ENCODE measurements around the gene HARBI1.
A peak's percentile ranks its signal among the peaks of the same experiment; 100 is the strongest.

Gene HARBI1

GRCh38 chr11:46617134-46617971 lies at the start of gene HARBI1, which contains the start of gene ATG13:
Gene HARBI1, minus strand, starts transcription at chr11:46617227. Its CDS starts 990 bp downstream, at chr11:46616237.
Gene ATG13, plus strand, starts transcription at chr11:46617553. Its CDS starts 26,739 bp downstream, at chr11:46644292.
- TF ChIP-seq POLR2AphosphoS5 (IDR thresholded peaks at IDR 0.05; ENCODE audit: borderline replicate concordance, low read depth, low read length) (peak; percentile 73; the same call in 1 of the 2 replicates), FOXP2 (optimal IDR thresholded peaks at IDR 0.05; ENCODE audit: control extremely low read depth, extremely low read length, insufficient read depth) (no peak)
- no peaks in the 10 kb centered on the region for H3K36me3 ChIP-seq (ENCODE audit: insufficient read depth, low read length)
- peak within 1 kb of the TSS; percentile 99 for H3K9ac ChIP-seq (ENCODE audit: insufficient read length)
- peak within 1 kb of the TSS; percentile 98 for H3K27ac ChIP-seq
- DNase-seq (ENCODE audit: low read depth, low spot score) = peak; percentile 65
- H3K9me3 ChIP-seq (ENCODE audit: low read depth, low read length) = no peaks in the 10 kb centered on the region
- peak within 1 kb of the TSS; percentile 99 for H3K4me3 ChIP-seq

- H3K9me3 ChIP-seq (ENCODE audit: low read depth, low read length) = no peaks in the 10 kb centered on the region
- no peak overlapping the region for H3K4me3 ChIP-seq
- H3K36me3 ChIP-seq (ENCODE audit: insufficient read depth, low read length) = peaks cover 58% of the 10 kb centered on the region
- no peak overlapping the region for H3K9ac ChIP-seq (ENCODE audit: insufficient read length)
- DNase-seq (ENCODE audit: low read depth, low spot score) = no peak
- peak overlapping the region; percentile 26; the same call in 1 of the 2 replicates for H3K27ac ChIP-seq
- TF ChIP-seq FOXP2 (optimal IDR thresholded peaks at IDR 0.05; ENCODE audit: control extremely low read depth, extremely low read length, insufficient read depth) (no peak), POLR2AphosphoS5 (IDR thresholded peaks at IDR 0.05; ENCODE audit: borderline replicate concordance, low read depth, low read length) (no peak), EZH2 (IDR thresholded peaks at IDR 0.05) (no peak)
Observed at GRCh38 chr11:46666516-46666915, 49.5 kb upstream of the HARBI1 start.

DNA sequence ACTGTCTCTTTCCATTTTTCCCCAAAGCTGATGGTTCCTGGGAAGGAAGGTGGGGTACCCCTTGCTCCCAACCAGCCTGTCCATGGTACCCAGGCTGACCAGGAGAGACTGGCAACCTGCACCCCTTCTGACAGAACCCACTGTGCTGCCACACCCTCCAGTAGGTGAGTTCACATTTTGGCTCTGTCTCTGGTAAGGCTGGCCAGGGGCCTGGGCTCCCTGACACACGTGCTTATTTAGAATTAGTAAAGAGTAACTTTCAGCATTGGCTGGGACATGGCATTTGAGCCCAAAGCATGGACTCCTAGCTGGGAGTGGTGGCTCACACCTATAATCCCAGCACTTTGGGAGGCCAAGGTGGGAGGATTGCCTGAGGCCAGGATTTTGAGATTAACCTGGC lies 48.3 kb upstream of the HARBI1 start:
- peaks cover 53% of the 10 kb centered on the region for H3K36me3 ChIP-seq (ENCODE audit: insufficient read depth, low read length)
- H3K4me3 ChIP-seq = no peak overlapping the region
- H3K9me3 ChIP-seq (ENCODE audit: low read depth, low read length) = no peaks in the 10 kb centered on the region
- TF ChIP-seq POLR2AphosphoS5 (IDR thresholded peaks at IDR 0.05; ENCODE audit: borderline replicate concordance, low read depth, low read length) = no peak
- no peak for TF ChIP-seq EZH2 (IDR thresholded peaks at IDR 0.05)
- TF ChIP-seq FOXP2 (optimal IDR thresholded peaks at IDR 0.05; ENCODE audit: control extremely low read depth, extremely low read length, insufficient read depth) = no peak
- H3K9ac ChIP-seq (ENCODE audit: insufficient read length) = no peak overlapping the region
- no peak overlapping the region for H3K27ac ChIP-seq
- no peak for DNase-seq (ENCODE audit: low read depth, low spot score)

- H3K27ac ChIP-seq = no peak overlapping the region
- DNase-seq (ENCODE audit: low read depth, low spot score) = no peak
- TF ChIP-seq FOXP2 (optimal IDR thresholded peaks at IDR 0.05; ENCODE audit: control extremely low read depth, extremely low read length, insufficient read depth) = no peak
- no peak for TF ChIP-seq POLR2AphosphoS5 (IDR thresholded peaks at IDR 0.05; ENCODE audit: borderline replicate concordance, low read depth, low read length)
- no peak for TF ChIP-seq EZH2 (IDR thresholded peaks at IDR 0.05)
- H3K9me3 ChIP-seq (ENCODE audit: low read depth, low read length) = no peaks in the 10 kb centered on the region
- no peak overlapping the region for H3K9ac ChIP-seq (ENCODE audit: insufficient read length)
- no peak overlapping the region for H3K4me3 ChIP-seq
- peaks cover 52% of the 10 kb centered on the region for H3K36me3 ChIP-seq (ENCODE audit: insufficient read depth, low read length)
Observed at GRCh38 chr11:46664612-46665011, 47.6 kb upstream of the HARBI1 start.

- Histone ChIP-seq H3K27ac (no peak overlapping the region), H3K4me3 (no peak overlapping the region), H3K36me3 (ENCODE audit: insufficient read depth, low read length) (peaks cover 54% of the 10 kb centered on the region), H3K9me3 (ENCODE audit: low read depth, low read length) (no peaks in the 10 kb centered on the region), H3K9ac (ENCODE audit: insufficient read length) (no peak overlapping the region)
- TF ChIP-seq FOXP2 (optimal IDR thresholded peaks at IDR 0.05; ENCODE audit: control extremely low read depth, extremely low read length, insufficient read depth) = no peak
- TF ChIP-seq EZH2 (IDR thresholded peaks at IDR 0.05) = no peak
- TF ChIP-seq POLR2AphosphoS5 (IDR thresholded peaks at IDR 0.05; ENCODE audit: borderline replicate concordance, low read depth, low read length) = no peak
- DNase-seq (ENCODE audit: low read depth, low spot score) = no peak
Observed at GRCh38 chr11:46663277-46663940, 46.4 kb upstream of the HARBI1 start.

DNA sequence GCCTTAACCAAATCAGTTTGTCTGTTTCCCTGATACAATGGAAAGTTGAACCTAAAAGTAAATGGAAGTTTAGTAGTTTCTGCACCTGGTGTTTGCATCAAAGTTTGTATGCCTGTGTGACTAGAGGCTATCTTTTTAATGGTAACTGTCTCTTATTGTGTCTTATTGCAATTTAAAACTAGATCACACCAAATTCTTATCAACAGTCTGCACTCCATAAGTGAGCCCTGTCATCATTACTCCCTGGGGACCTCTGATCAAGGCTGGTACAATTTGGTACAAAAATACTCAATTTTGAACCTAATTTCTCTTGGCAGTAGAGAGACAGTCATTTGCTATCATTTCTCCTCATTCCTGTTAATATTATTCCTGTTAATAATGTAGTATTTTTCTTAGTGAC lies 45.3 kb upstream of the HARBI1 start:
- TF ChIP-seq EZH2 (IDR thresholded peaks at IDR 0.05) = no peak
- TF ChIP-seq POLR2AphosphoS5 (IDR thresholded peaks at IDR 0.05; ENCODE audit: borderline replicate concordance, low read depth, low read length) = no peak
- TF ChIP-seq FOXP2 (optimal IDR thresholded peaks at IDR 0.05; ENCODE audit: control extremely low read depth, extremely low read length, insufficient read depth) = no peak
- Histone ChIP-seq H3K27ac (no peak overlapping the region), H3K9ac (ENCODE audit: insufficient read length) (no peak overlapping the region), H3K4me3 (no peak overlapping the region), H3K9me3 (ENCODE audit: low read depth, low read length) (no peaks in the 10 kb centered on the region), H3K36me3 (ENCODE audit: insufficient read depth, low read length) (peaks cover 52% of the 10 kb centered on the region)
- no peak for DNase-seq (ENCODE audit: low read depth, low spot score)

DNA sequence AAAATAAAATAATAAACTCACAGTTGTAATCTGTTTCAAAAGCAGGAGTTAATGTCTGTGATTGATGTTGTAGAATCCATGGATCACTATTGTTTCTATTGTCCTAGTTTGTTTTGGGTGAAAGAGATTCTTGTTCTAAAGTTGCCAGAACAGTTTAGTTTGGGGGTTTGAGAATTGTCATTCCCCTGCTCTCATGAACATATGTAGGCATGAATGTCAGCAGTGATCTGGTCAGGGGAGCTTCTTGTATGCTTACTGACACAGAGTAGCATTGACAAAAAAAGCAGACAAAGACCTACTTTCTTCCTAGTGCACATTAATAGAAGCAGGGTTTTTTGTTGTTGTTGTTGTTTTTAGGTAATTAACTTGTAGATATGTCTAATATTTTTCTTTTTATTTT lies 44.8 kb upstream of the HARBI1 start:
- Histone ChIP-seq H3K27ac (no peak overlapping the region), H3K4me3 (no peak overlapping the region), H3K36me3 (ENCODE audit: insufficient read depth, low read length) (peaks cover 57% of the 10 kb centered on the region), H3K9me3 (ENCODE audit: low read depth, low read length) (no peaks in the 10 kb centered on the region), H3K9ac (ENCODE audit: insufficient read length) (no peak overlapping the region)
- TF ChIP-seq FOXP2 (optimal IDR thresholded peaks at IDR 0.05; ENCODE audit: control extremely low read depth, extremely low read length, insufficient read depth) (no peak), POLR2AphosphoS5 (IDR thresholded peaks at IDR 0.05; ENCODE audit: borderline replicate concordance, low read depth, low read length) (no peak), EZH2 (IDR thresholded peaks at IDR 0.05) (no peak)
- no peak for DNase-seq (ENCODE audit: low read depth, low spot score)

GRCh38 chr11:46659908-46660307 lies 42.9 kb upstream of the HARBI1 start:
- no peak overlapping the region for H3K9ac ChIP-seq (ENCODE audit: insufficient read length)
- H3K4me3 ChIP-seq = no peak overlapping the region
- no peak for TF ChIP-seq EZH2 (IDR thresholded peaks at IDR 0.05)
- TF ChIP-seq FOXP2 (optimal IDR thresholded peaks at IDR 0.05; ENCODE audit: control extremely low read depth, extremely low read length, insufficient read depth) = peak; percentile 60
- DNase-seq (ENCODE audit: low read depth, low spot score) = no peak
- peaks cover 55% of the 10 kb centered on the region for H3K36me3 ChIP-seq (ENCODE audit: insufficient read depth, low read length)
- no peaks in the 10 kb centered on the region for H3K9me3 ChIP-seq (ENCODE audit: low read depth, low read length)
- H3K27ac ChIP-seq = peak overlapping the region; percentile 77
